NK-92 treated with Interleukin-12 subunit alpha and Interleukin-12 subunit beta, amount 100 ng/mL, for 24 hours (cell line): ENCODE results near the gene MGMT.

Source experiments
- DNase-seq: peaks from one replicate; lab custom pipeline; 2025; lab: John Stamatoyannopoulos, UW

MGMT gene

DNA sequence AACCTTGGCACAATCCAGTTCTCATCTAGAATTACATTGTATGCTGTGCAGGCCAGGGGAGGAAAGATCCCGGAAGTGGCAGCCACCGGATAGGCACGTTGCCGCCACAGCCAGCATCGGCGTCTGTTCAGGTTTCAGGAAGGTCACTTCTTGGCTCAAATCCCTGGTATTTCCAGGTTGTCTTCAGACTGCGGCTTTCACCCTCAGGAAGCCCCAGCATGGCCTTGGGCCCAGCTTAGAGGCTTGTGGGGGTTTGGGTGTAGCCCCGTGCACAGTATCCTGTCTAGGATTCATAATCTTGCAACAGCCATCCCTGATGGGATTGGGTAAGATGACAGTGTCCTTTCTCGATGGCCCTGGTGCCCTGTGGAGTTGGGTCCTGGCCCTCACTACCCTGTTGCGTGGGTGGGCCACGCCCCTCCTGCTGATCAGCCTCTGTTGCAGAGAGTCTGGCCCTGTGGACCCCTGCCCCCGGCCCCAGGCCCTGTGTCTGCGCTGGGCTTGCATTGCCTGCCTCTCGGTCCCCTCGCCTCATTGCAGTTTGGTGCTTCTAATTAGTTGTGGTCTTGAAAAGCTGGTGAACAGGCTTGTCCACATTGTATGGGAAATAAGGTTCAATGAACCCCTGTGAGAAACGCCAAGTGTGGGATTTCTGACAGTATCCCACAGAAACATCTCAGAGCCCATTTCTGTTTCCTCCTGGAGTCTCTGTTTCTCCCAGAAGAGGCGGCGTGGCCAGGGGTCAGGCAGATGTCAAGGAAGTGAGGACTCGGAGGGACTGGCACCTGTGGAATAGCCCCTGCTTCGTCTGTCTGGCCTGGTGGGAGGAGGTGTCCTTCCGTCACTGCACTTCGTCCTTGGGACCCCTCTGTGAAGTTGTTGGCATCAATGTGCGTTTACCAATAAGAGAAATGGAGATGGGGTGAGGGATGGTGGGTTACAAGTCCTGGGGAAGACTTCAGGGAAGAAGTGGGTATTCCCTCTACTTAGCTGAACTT is 77.5 kb downstream of the MGMT start:
- no peak for DNase-seq

- DNase-seq: no peak
Measured at GRCh38 chr10:129545261-129545660, 78.2 kb downstream of the MGMT start.

DNA sequence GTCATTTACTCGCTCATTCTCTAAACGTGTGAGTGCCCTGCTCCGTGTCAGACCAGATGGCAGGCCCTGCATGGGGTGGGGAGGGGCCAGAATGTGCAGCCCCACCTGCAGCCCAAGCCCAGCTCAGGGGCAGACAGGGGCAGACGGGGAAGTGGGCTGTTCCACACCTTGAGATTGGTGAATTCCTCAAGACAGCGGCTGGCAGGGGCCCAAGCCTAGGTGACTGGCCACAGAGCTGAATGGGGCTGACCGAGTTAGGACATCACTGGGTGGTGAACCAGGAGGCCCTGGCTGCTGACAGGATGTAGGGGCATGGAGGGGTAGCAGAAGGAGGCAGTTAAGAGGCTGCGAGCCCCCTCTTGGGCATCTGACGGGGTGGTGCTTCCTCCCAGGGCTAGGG is 79.1 kb downstream of the MGMT start:
- DNase-seq: no peak

GRCh38 chr10:129547608-129548007 is 80.6 kb downstream of the MGMT start:
- no peak for DNase-seq

DNA sequence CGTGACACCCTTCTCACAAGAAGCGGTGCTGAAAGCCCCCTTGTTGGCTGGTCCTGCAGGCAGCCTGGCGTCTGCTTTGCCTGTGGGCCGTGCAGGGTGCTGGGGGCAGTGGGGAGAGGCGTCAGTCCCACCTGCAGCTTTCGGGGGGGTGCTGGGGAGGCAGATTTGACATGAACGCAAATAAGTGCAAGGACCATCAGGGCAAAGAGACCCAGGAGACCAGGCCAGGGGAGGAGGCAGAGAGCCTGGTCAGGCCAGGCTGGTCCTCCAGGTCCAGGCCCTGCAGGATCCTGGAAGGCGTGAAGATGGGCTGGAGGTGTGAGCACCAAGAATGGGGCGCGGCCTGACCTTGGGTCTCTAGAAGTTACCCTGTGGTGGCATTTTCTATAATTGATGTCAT is 81.6 kb downstream of the MGMT start:
- DNase-seq: no peak

- DNase-seq: no peak
Measured at GRCh38 chr10:129550076-129550475, 83.0 kb downstream of the MGMT start.

GRCh38 chr10:129550658-129551057 is 83.6 kb downstream of the MGMT start:
- DNase-seq: no peak

DNA sequence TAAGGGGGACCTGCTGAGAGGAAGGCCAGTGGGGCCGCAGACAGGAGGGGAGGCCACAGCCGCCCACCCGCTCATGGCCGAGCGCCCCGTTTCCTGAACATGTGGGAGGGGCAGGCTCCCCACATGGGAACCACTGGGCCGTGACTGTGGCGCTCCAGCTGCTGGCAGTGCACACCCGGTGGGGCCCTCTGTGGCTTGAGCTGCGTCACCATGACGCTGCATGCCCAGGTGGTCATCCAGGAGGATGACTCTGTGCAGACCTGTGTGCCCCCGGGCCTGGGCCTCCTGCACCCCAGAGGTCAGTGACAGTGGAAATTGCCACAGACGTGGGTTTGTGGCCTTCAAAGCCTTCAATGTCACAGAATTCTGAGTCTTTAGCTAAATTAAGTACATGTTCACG is 85.1 kb downstream of the MGMT start:
- DNase-seq: no peak

- DNase-seq: no peak
Measured at GRCh38 chr10:129553928-129554327, 86.9 kb downstream of the MGMT start.

DNA sequence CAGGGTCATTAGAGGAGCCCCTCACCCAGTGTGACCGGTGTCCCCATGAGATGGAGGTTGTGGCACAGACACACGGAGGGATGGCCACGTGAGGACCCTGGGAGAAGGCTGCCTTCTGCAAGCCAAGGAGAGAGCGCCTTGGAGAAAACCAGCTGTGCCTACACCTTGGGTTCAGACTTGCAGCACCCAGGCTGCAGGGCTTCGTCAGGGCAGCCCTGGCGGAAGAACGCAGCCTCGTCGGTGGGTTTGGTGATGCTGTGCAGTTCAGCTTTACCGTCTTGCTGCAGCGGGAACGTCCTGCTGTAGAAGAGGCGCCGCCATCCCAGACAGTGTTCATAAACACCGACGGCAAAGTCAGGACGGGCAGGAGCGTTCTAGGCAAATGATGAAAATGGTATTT is 89.3 kb downstream of the MGMT start:
- DNase-seq: no peak

- no peak for DNase-seq
Measured at GRCh38 chr10:129560361-129560760, 93.3 kb downstream of the MGMT start.

- no peak for DNase-seq
Measured at GRCh38 chr10:129562487-129562886, 95.4 kb downstream of the MGMT start.

GRCh38 chr10:129564923-129565322 is 97.9 kb downstream of the MGMT start:
- no peak for DNase-seq

DNA sequence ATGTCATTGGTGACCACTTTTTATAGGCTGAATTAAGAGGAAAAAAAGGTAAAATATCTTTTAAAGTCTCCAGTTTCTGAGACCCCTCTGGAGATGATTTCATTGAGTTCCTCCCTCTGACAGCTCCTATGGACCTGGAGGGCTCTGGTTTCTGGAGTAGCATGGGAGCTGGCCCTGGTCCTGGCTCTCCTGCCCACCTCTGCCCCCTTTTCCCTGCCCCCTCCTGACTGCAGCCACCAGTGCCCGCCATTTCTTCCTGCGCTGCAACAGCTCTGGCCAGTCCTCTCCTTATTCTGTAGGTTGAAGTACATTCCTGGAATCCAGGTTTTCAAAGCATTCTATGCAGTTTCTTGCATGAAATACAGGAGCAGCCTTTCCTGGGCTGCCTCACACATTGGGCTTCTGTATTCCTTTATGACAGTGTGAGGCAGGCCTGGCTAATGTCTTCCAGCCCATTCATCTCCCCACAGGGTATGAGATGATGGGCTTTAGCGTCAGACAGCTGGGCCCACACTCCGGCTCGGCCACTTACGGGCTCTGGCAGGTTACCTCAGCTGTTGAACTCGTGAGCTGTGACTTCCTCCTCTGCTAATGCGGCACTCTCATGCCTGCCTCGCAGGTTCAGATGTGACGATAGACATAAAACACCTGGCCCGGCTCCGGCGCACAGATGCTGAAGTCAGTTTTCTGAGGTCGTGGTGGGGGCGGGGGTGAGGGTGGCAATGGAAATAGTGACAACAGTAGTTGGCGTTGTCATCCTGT is 101.7 kb downstream of the MGMT start:
- DNase-seq: no peak

DNA sequence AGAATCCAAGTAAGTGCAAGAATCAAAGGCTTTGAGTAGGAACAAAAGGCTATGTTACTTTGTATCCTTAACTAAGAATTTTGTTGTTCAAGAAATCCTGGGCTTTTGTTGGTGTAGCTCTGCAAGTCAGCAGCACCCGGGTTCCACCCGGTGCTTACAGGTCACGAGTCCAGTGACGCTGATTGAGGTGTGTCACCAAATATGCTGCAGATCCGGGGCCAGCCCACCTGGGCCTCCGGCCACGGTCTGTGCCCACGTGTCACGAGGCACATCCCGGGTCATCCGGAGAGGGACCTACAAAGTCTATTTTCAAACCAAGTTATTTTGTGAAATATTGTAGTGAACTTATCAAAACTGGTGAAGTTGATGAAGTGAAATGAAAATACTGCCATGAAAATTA is 103.1 kb downstream of the MGMT start:
- DNase-seq: no peak

DNA sequence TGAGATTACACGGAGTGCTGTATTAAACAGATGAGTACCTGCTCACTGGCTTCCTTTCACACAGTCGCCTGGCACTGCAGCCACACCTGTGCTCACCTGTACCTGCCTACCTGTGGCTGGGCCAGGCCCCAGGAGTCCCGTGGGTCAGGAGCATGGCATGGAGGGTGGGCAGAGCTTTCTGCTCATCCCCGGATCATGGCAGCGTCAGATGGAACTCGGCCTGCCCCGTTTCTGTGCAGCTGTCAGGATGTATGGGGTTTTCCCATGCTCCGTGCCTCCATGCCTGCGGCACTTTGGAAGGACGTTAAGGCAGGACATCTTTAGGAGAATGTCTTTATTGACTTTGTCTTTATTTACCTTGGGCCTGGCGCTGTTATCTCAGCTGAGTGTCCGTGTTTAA is 112.2 kb downstream of the MGMT start:
- no peak for DNase-seq

DNA sequence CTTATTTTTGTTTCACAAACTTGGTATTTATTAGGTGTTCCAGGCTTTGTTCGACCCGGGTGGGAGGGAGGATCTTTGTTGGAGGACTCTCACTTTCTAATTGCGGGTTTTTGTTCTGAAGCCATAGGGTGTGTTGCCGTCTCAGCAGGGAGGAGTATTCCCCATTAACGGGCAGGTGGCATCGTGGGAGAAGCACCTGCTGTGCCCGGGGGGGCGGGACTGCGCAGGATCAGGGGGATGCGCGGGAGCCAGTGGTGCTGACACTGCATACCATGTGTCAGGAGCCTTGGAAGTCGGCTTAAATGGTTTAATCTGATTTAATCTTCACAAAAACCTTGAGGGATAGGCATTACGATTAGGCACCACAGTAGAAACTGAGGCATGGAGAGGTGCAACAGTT is 113.0 kb downstream of the MGMT start:
- DNase-seq: no peak

- no peak for DNase-seq
Measured at GRCh38 chr10:129580901-129581300, 113.9 kb downstream of the MGMT start.

DNA sequence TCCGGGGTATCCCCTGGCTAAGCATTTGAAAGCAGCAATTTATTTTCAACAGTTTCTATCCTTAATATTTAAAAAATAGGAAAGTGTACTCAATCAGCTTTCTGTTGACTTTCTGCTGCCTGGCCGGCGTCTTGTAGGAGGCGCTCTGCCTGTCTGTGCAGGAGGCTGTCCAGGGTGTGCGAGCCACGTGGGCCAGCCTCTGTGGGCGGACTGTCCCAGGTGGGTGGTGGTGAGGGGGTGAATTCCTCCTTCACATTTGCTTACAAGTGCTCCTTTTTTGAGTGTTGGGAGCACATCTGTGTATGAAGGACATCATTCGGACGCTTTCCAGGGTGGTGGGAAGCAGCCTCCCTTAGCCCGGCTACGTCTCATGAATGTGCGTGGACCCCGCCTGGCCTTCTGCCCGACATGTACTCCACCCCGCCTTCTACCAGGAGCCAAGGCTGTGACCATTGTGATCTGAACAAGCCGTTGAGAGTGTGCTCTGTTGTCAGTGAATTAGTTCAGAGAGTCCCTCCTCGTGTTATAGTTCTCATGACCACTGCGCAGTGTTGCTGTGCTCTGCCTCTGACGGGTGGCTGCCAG is 114.9 kb downstream of the MGMT start:
- no peak for DNase-seq

DNA sequence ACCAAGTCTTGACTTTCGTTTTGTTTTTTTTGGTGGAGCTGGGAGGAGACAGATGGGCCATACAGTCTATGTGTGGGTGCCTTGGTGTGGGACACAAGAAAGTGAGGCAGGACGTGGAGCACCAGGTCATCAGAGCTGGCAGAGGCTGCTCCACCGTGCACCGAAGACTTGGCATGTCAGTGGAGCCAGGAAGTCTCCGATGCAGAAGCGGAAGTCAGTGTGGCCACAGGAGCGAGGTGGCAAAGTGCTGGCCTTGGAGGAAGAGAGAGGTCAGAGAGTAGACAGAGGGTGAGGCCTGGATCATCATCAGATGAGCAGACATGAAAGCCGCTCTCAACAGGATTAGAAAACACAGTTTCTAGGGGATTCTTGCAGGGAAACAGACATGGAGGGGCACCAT is 116.8 kb downstream of the MGMT start:
- DNase-seq: no peak

DNA sequence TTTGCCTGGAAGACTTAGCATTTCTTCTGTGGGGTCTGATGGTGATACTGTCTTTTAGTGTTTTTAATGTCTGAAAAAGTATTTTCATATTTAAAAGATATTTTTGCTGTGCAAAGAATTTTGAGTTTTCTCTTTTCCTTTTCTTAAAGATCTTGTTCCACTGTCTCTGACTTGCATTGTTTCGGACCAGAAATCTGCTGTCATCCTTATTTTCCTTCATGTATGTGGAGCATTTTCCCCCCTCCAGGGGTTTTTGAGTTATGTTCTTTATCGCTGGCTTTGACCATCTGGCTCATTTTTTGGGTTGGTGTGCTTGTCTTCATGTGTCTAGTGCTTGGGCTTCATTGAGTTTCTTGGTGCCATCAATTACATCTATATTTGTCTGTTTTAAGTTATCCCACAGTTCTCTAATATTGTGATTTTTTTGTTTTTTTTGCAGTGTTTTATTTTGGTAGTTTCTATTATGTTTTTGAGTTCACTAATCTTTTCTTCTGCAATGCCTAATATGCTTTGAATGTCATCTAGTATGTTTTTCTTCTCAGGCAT is 119.9 kb downstream of the MGMT start:
- DNase-seq: no peak

GRCh38 chr10:129589546-129589945 is 122.5 kb downstream of the MGMT start:
- no peak for DNase-seq

DNA sequence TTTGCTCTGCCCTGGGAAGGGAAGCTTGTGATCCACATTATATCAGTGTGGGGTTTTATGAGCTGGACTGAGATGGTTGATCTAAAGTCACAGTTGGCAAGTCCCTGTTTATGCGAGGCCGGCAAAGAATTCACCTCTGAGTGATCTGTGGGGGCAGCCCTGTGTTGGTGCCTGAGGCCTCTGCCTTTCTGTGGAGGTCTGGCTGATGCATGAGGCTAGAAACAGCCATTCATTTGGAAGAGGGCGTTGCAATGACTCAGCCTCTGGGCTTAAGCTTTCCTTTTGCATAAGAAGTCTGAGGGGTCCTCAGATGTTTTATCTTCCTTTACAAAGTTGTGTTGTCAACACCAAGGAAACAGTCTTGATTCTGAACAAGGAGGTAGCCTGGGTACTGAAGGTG is 126.9 kb downstream of the MGMT start:
- DNase-seq: no peak
